ENCODE results near the gene FAM236A. TPM values are rescaled to one million over a fixed set of nuclear protein-coding genes. Genes with fewer than 3 reads are reported as not detected.

The FAM236A gene
- not detected in 2 replicates for total RNA-seq

DNA sequence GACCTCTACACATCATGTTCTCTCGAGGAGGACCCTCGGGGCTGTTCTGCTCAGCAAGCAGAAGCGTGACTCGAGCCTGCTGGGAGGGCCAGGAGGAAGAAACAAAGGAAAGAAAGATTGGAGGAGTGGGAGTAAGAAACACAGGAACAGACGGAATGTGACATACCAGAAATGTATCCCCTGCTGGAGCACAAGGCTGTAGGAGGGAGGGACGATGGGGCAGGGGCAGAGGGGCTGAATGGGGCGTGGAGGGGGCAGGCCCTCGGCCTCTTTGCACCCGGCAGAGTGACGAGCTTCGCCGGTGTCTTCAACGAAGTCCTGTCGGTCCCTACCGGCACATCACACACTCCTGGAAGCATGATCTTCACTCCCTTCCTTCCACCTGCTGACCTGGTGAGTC, at the start of gene FAM236A:
Gene FAM236A, plus strand, starts transcription at position 301 of the 400 bp plus-strand sequence. Its CDS starts 57 bp downstream, at position 358.

GRCh38 chrX:72912315-72912714, 25.7 kb upstream of the FAM236A start, which contains the start of gene FAM236C:
Gene FAM236C, plus strand, starts transcription at chrX:72912615. Its CDS starts 100 bp downstream, at chrX:72912715.

GRCh38 chrX:72943819-72944169, 5.8 kb downstream of the FAM236A start, which contains the start of gene DMRTC1:
Gene DMRTC1, minus strand, starts transcription at chrX:72943837. Its CDS starts 68,143 bp downstream, at chrX:72875694.

Other genes with a start within 250 kb of the FAM236A start
- 5.1 and 5.9 TPM in 2 replicates for gene PHKA1, start 223.9 kb upstream of the FAM236A start, total RNA-seq
- gene DMRTC1B, start 161.3 kb upstream of the FAM236A start, total RNA-seq = not detected in 2 replicates
- not detected in 2 replicates for gene FAM236B, start 155.5 kb upstream of the FAM236A start, total RNA-seq
- not detected in 2 replicates for gene FAM236D, start 130.0 kb upstream of the FAM236A start, total RNA-seq
- not detected in 2 replicates for gene FAM236C, start 25.6 kb upstream of the FAM236A start, total RNA-seq
- not detected in 2 replicates for gene DMRTC1, start 5.6 kb downstream of the FAM236A start, total RNA-seq
- not detected in 2 replicates for gene PABPC1L2B, start 64.7 kb downstream of the FAM236A start, total RNA-seq
- gene PABPC1L2A, start 141.3 kb downstream of the FAM236A start, total RNA-seq = not detected in 2 replicates

Data from articular chondrocyte of knee joint (primary cell).